GM23338 (cell line): Measurements from ENCODE around the gene DTNB. TPM values are rescaled to one million over a fixed set of nuclear protein-coding genes. Genes with fewer than 3 reads are reported as not detected.

Source experiments
- ATAC-seq: fragments of 200-7000 bp; cut with Tn5 transposase; 3 replicates; pipeline ENCODE4 v1.9.1; 2020
- DNase-seq: peaks from one replicate; pipeline ENCODE4 v3.0.0-alpha.2; 2015; ENCODE audit warnings: low spot score
- H2AFZ ChIP-seq: fragments of 200-600 bp; sonication (generic); 2 replicates; pipeline ENCODE4 v1.8.0; 2016; ENCODE audit warnings: antibody characterized with exemption, mild to moderate bottlenecking, moderate library complexity
- H3F3A ChIP-seq: fragments of 200-600 bp; sonication (generic); replicated peaks from 2 replicates; pipeline ENCODE4 v1.8.0; 2017; ENCODE audit warnings: antibody characterized with exemption, mixed run types, low read depth
- H3K27ac ChIP-seq: fragments of 200-600 bp; sonication (generic); 2 replicates; pipeline ENCODE4 v1.6.1; 2016; ENCODE audit warnings: low read depth
- H3K27me3 ChIP-seq: fragments of 200-600 bp; sonication (generic); 2 replicates; pipeline ENCODE4 v1.8.0; 2016; ENCODE audit warnings: mild to moderate bottlenecking, mixed run types, moderate library complexity; ENCODE audit not compliant: insufficient read depth
- H3K36me3 ChIP-seq: fragments of 200-600 bp; sonication (generic); 2 replicates; pipeline ENCODE4 v1.8.0; 2016; ENCODE audit warnings: mild to moderate bottlenecking; ENCODE audit not compliant: insufficient read depth
- H3K4me1 ChIP-seq: fragments of 200-600 bp; sonication (generic); 2 replicates; pipeline ENCODE4 v1.8.0; 2016; ENCODE audit warnings: mild to moderate bottlenecking, moderate library complexity; ENCODE audit not compliant: insufficient read depth
- H3K4me2 ChIP-seq: fragments of 200-600 bp; sonication (generic); 2 replicates; pipeline ENCODE4 v1.7.1; 2017; ENCODE audit warnings: mixed run types
- H3K4me3 ChIP-seq: fragments of 200-600 bp; sonication (generic); 2 replicates; pipeline ENCODE4 v1.6.1; 2016; ENCODE audit warnings: mixed run types
- H3K79me2 ChIP-seq: fragments of 200-600 bp; sonication (generic); replicated peaks from 2 replicates; pipeline ENCODE4 v1.8.0; 2017; ENCODE audit warnings: mild to moderate bottlenecking; ENCODE audit not compliant: insufficient read depth
- H3K9me2 ChIP-seq: fragments of 200-600 bp; sonication (generic); 2 replicates; pipeline ENCODE4 v1.8.0; 2017; ENCODE audit not compliant: insufficient read depth
- H4K20me1 ChIP-seq: fragments of 200-600 bp; sonication (generic); replicated peaks from 2 replicates; pipeline ENCODE4 v1.8.0; 2017; ENCODE audit warnings: mild to moderate bottlenecking; ENCODE audit not compliant: insufficient read depth
- H3K27ac Mint-ChIP-seq: 2 replicates; pipeline ENCODE4 v1.8.0; 2020; ENCODE audit warnings: inconsistent platforms, mild to moderate bottlenecking, moderate library complexity, mixed read lengths
- H3K27me3 Mint-ChIP-seq: 3 replicates; pipeline ENCODE4 v1.8.0; 2022; ENCODE audit warnings: low read depth, mild to moderate bottlenecking, moderate library complexity, mixed read lengths, inconsistent platforms; ENCODE audit not compliant: insufficient read depth, poor library complexity
- H3K36me3 Mint-ChIP-seq: 3 replicates; pipeline ENCODE4 v1.8.0; 2021; ENCODE audit warnings: low read depth, mild to moderate bottlenecking, inconsistent platforms, moderate library complexity, mixed read lengths
- H3K4me1 Mint-ChIP-seq: 3 replicates; pipeline ENCODE4 v1.8.0; 2020; ENCODE audit warnings: mild to moderate bottlenecking, inconsistent platforms, mixed read lengths
- H3K4me3 Mint-ChIP-seq: 3 replicates; pipeline ENCODE4 v1.8.0; 2021; ENCODE audit warnings: moderate library complexity, mild to moderate bottlenecking, inconsistent platforms, mixed read lengths
- H3K9me3 Mint-ChIP-seq: 3 replicates; pipeline ENCODE4 v1.8.0; 2020; ENCODE audit warnings: moderate library complexity, mild to moderate bottlenecking, inconsistent platforms, mixed read lengths
- CREB1 ChIP-seq: fragments of 250-450 bp; sonication (Bioruptor Pico); IDR thresholded peaks from 2 replicates; pipeline ENCODE4 v1.5.0; 2020; ENCODE audit warnings: low read depth, mild to moderate bottlenecking, moderate library complexity
- CTCF ChIP-seq, 2 experiments: fragments of 200-600 bp in 1 of 2; sonication (generic) in 1 of 2; conservative IDR thresholded peaks; 2 replicates each; pipeline versions ENCODE4 v1.5.1 to v1.6.1; 2016 to 2017; ENCODE audit warnings: antibody characterized with exemption in 2 of 2, low read depth in 2 of 2, mild to moderate bottlenecking in 2 of 2, moderate library complexity in 1 of 2
- ETS1 ChIP-seq: IDR thresholded peaks from 2 replicates; pipeline ENCODE4 v1.6.1; 2016; ENCODE audit warnings: antibody characterized with exemption
- EZH2 ChIP-seq: fragments of 200-600 bp; sonication (generic); IDR thresholded peaks from one replicate; pipeline ENCODE4 v1.8.0; 2017; ENCODE audit warnings: antibody characterized with exemption, mild to moderate bottlenecking, low read depth; ENCODE audit not compliant: unreplicated experiment
- EZH2phosphoT487 ChIP-seq: fragments of 200-600 bp; sonication (generic); IDR thresholded peaks from one replicate; pipeline ENCODE4 v1.8.1; 2018; ENCODE audit warnings: antibody characterized with exemption; ENCODE audit not compliant: unreplicated experiment
- JUNB ChIP-seq: IDR thresholded peaks from one replicate; pipeline ENCODE4 v1.6.1; 2016; ENCODE audit warnings: antibody characterized with exemption; ENCODE audit not compliant: unreplicated experiment
- NANOG ChIP-seq: IDR thresholded peaks from 2 replicates; pipeline ENCODE4 v1.6.1; 2016; ENCODE audit warnings: antibody characterized with exemption, borderline replicate concordance
- POLR2AphosphoS5 ChIP-seq: IDR thresholded peaks from 2 replicates; pipeline ENCODE4 v1.6.1; 2016; ENCODE audit warnings: antibody characterized with exemption, low read depth
- STAT1 ChIP-seq: IDR thresholded peaks from one replicate; pipeline ENCODE4 v1.6.1; 2016; ENCODE audit warnings: antibody characterized with exemption; ENCODE audit not compliant: unreplicated experiment
- ZNF114 ChIP-seq: fragments of 250-450 bp; sonication (Bioruptor Pico); IDR thresholded peaks from 2 replicates; pipeline ENCODE4 v1.5.0; 2020; ENCODE audit warnings: mild to moderate bottlenecking, moderate library complexity
- ZNF331 ChIP-seq: fragments of 250-450 bp; sonication (Bioruptor Pico); IDR thresholded peaks from 2 replicates; pipeline ENCODE4 v1.5.0; 2020; ENCODE audit warnings: low read depth, mild to moderate bottlenecking, moderate library complexity
- polyA plus RNA-seq: library from polyadenylated mRNA; unstranded; fragments of >200 nt; fragmentation: Nextera tagmentation; extraction: Ambion mirVana; gene quantifications from 2 replicates; pipeline ENCODE4 v1.2.1, GENCODE V29; 2016
- total RNA-seq: library from RNA; depleted of rRNA; stranded (reverse); fragments of >200 nt; shearing (Covaris generic); gene quantifications from 2 replicates; pipeline ENCODE4 v1.2.3, GENCODE V29; 2014
- TF ChIP-seq, protein P1 (sequence below): fragments of 250-450 bp; sonication (Bioruptor Pico); IDR thresholded peaks from 2 replicates; pipeline ENCODE4 v1.5.0; 2020; ENCODE audit warnings: mild to moderate bottlenecking, moderate library complexity
- TF ChIP-seq, protein P2 (sequence below): IDR thresholded peaks from one replicate; pipeline ENCODE4 v1.6.1; 2018; ENCODE audit warnings: antibody characterized with exemption; ENCODE audit not compliant: unreplicated experiment

Gene DTNB
- total and polyA plus RNA-seq, 2 experiments from 2014 or later: 22.1 to 29.4 TPM

DNA sequence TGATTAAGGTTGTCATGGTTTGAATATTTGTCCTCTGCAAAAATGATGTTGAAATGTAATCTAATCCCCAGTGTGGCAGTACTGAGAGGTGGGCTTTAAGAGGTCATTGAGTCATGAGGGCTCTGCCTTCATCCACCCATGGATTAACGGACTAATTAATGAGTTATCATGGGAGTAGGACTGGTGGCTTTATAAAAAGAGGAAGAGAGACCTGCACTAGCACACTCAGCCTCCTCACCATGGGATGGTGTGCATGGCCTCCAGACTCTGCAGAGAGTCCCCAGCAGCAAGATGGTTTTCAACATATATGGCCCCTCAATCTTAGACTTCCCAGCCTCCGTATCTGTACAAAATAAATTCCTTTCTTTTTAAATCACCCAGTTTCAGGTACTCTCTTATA lies 41.0 kb downstream of the DTNB start:
- Mint-ChIP-seq H3K27me3 (peaks cover 4% of the 10 kb centered on the region), H3K9me3 (peaks cover 14% of the 10 kb centered on the region; the same call in 2 of the 3 replicates), H3K4me1 (peaks cover 8% of the 10 kb centered on the region; the same call in 2 of the 3 replicates), H3K27ac (no peak overlapping the region), H3K36me3 (peaks cover 44% of the 10 kb centered on the region), H3K4me3 (no peak overlapping the region)
- 0 out of 2 replicates have a peak, but pooled peaks cover 9% of the 10 kb centered on the region for H3K79me2 ChIP-seq
- no peak overlapping the region for H2AFZ ChIP-seq
- H3K27ac ChIP-seq: no peak overlapping the region
- no peaks in the 10 kb centered on the region for H3K9me2 ChIP-seq
- no peak for ATAC-seq
- H3K27me3 ChIP-seq: no peaks in the 10 kb centered on the region
- no peaks in the 10 kb centered on the region for H3F3A ChIP-seq
- no peak for DNase-seq
- H4K20me1 ChIP-seq: no peaks in the 10 kb centered on the region
- H3K36me3 ChIP-seq: peaks cover 4% of the 10 kb centered on the region; the same call in 1 of the 2 replicates
- no peak for TF ChIP-seq EZH2phosphoT487
- no peak for TF ChIP-seq CTCF (conservative IDR thresholded peaks at IDR 0.05; ENCODE audit: low read depth in 2 of 2)
- no peak for TF ChIP-seq POLR2AphosphoS5
- TF ChIP-seq JUNB: no peak
- no peak for TF ChIP-seq ETS1
- TF ChIP-seq STAT1: no peak
- TF ChIP-seq CREB1 (CRISPR knock-in tag): no peak
- no peak for TF ChIP-seq NANOG
- no peak for TF ChIP-seq ZNF114 (CRISPR knock-in tag)
- no peak for TF ChIP-seq EZH2
- no peak for TF ChIP-seq ZNF331
- TF ChIP-seq, protein P1, sequence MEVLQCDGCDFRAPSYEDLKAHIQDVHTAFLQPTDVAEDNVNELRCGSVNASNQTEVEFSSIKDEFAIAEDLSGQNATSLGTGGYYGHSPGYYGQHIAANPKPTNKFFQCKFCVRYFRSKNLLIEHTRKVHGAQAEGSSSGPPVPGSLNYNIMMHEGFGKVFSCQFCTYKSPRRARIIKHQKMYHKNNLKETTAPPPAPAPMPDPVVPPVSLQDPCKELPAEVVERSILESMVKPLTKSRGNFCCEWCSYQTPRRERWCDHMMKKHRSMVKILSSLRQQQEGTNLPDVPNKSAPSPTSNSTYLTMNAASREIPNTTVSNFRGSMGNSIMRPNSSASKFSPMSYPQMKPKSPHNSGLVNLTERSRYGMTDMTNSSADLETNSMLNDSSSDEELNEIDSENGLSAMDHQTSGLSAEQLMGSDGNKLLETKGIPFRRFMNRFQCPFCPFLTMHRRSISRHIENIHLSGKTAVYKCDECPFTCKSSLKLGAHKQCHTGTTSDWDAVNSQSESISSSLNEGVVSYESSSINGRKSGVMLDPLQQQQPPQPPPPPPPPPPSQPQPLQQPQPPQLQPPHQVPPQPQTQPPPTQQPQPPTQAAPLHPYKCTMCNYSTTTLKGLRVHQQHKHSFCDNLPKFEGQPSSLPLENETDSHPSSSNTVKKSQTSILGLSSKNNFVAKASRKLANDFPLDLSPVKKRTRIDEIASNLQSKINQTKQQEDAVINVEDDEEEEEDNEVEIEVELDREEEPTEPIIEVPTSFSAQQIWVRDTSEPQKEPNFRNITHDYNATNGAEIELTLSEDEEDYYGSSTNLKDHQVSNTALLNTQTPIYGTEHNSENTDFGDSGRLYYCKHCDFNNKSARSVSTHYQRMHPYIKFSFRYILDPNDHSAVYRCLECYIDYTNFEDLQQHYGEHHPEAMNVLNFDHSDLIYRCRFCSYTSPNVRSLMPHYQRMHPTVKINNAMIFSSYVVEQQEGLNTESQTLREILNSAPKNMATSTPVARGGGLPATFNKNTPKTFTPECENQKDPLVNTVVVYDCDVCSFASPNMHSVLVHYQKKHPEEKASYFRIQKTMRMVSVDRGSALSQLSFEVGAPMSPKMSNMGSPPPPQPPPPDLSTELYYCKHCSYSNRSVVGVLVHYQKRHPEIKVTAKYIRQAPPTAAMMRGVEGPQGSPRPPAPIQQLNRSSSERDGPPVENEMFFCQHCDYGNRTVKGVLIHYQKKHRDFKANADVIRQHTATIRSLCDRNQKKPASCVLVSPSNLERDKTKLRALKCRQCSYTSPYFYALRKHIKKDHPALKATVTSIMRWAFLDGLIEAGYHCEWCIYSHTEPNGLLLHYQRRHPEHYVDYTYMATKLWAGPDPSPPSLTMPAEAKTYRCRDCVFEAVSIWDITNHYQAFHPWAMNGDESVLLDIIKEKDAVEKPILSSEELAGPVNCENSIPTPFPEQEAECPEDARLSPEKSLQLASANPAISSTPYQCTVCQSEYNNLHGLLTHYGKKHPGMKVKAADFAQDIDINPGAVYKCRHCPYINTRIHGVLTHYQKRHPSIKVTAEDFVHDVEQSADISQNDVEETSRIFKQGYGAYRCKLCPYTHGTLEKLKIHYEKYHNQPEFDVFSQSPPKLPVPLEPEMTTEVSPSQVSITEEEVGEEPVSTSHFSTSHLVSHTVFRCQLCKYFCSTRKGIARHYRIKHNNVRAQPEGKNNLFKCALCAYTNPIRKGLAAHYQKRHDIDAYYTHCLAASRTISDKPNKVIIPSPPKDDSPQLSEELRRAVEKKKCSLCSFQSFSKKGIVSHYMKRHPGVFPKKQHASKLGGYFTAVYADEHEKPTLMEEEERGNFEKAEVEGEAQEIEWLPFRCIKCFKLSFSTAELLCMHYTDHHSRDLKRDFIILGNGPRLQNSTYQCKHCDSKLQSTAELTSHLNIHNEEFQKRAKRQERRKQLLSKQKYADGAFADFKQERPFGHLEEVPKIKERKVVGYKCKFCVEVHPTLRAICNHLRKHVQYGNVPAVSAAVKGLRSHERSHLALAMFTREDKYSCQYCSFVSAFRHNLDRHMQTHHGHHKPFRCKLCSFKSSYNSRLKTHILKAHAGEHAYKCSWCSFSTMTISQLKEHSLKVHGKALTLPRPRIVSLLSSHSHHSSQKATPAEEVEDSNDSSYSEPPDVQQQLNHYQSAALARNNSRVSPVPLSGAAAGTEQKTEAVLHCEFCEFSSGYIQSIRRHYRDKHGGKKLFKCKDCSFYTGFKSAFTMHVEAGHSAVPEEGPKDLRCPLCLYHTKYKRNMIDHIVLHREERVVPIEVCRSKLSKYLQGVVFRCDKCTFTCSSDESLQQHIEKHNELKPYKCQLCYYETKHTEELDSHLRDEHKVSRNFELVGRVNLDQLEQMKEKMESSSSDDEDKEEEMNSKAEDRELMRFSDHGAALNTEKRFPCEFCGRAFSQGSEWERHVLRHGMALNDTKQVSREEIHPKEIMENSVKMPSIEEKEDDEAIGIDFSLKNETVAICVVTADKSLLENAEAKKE (CRISPR knock-in tag): no peak
- TF ChIP-seq, protein P2, sequence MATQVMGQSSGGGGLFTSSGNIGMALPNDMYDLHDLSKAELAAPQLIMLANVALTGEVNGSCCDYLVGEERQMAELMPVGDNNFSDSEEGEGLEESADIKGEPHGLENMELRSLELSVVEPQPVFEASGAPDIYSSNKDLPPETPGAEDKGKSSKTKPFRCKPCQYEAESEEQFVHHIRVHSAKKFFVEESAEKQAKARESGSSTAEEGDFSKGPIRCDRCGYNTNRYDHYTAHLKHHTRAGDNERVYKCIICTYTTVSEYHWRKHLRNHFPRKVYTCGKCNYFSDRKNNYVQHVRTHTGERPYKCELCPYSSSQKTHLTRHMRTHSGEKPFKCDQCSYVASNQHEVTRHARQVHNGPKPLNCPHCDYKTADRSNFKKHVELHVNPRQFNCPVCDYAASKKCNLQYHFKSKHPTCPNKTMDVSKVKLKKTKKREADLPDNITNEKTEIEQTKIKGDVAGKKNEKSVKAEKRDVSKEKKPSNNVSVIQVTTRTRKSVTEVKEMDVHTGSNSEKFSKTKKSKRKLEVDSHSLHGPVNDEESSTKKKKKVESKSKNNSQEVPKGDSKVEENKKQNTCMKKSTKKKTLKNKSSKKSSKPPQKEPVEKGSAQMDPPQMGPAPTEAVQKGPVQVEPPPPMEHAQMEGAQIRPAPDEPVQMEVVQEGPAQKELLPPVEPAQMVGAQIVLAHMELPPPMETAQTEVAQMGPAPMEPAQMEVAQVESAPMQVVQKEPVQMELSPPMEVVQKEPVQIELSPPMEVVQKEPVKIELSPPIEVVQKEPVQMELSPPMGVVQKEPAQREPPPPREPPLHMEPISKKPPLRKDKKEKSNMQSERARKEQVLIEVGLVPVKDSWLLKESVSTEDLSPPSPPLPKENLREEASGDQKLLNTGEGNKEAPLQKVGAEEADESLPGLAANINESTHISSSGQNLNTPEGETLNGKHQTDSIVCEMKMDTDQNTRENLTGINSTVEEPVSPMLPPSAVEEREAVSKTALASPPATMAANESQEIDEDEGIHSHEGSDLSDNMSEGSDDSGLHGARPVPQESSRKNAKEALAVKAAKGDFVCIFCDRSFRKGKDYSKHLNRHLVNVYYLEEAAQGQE: no peak
- peaks cover 8% of the 10 kb centered on the region; the same call in 1 of the 2 replicates for H3K4me1 ChIP-seq
- no peak overlapping the region for H3K4me3 ChIP-seq
- H3K4me2 ChIP-seq: no peak overlapping the region
